HG03280 (cell line): Measurements from ENCODE around the gene ZFAND3.

Source experiments
- ATAC-seq: cut with Tn5 transposase; IDR thresholded peaks from one replicate; pipeline ENCODE4 v1.9.1; 2021; ENCODE audit warnings: mild to moderate bottlenecking, moderate library complexity; ENCODE audit not compliant: unreplicated experiment

The ZFAND3 gene

DNA sequence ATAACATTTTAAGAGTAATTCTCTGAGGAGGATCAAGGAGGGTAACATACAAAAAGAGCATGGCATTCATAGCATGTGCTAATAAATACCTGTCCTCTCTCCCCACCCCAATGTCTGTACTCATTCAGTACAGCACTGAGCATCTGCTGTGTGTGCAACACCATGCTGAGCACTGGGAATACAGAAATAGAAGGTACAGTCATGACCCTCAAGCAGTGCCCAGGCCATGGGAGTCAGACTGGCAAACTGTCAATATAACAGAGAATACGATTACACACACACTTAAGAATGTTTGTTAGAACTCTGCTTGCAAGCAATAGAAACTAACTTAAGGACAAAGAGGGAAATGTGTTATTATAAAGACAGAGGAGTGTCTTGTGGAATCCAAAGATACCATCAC lies 24.7 kb upstream of the ZFAND3 start:
- ATAC-seq: no peak

DNA sequence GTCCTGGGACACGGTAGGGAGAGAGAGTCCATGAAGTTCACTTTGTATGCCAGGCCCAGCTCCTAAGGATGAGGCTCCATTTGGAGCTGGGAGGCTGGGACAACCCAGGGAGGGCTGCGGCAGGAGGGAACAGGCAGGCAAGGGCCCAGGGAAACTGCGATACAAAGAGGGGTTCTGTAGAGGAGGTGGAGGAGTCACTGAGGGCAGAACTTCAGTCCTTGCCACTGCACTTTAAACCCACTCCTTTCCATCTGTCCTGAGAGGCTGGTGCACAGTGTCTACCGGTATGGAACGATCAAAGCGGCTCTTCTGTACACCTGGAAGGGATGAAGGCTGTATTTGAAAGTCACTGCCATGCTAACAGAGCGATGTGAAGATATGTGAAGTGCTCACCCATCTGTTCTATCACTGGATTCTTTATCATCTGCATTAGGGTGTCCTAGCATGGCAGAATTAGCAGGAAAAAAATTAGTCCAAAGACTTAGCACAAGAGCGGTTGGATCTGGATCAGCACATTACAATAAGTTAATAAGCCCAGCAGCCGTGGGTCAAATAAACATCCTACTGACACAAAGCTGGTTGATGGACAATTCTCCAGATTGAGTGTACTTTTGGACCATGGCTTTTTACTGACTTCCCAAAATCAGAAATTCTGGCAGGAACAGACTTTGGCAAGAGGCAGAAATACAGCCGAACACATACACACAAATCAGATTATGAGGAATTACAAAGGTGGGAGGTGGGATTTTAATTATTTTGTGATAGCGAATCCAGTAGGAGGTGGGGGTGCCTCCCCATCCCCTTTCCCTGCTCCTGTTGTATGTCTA lies 20.9 kb upstream of the ZFAND3 start:
- ATAC-seq: no peak

DNA sequence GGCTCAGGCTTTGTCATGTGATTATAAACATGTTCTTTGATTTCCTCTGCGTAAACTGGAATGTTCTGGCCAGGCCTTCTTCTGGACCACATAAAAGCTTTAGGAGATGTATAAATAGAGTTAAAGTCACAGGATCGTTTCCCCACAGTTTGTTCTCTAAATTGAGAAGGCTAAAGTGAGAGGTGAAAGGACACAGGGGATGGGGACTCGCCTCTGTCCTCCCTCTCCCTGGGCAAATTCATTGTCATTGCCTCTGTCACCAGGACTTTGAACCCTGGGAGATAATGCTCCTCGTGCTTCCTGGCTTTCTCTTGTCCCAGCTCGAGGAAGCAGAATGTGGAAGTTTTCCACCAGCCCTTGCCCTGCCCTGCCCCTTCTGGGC lies 20.3 kb upstream of the ZFAND3 start:
- ATAC-seq: no peak

DNA sequence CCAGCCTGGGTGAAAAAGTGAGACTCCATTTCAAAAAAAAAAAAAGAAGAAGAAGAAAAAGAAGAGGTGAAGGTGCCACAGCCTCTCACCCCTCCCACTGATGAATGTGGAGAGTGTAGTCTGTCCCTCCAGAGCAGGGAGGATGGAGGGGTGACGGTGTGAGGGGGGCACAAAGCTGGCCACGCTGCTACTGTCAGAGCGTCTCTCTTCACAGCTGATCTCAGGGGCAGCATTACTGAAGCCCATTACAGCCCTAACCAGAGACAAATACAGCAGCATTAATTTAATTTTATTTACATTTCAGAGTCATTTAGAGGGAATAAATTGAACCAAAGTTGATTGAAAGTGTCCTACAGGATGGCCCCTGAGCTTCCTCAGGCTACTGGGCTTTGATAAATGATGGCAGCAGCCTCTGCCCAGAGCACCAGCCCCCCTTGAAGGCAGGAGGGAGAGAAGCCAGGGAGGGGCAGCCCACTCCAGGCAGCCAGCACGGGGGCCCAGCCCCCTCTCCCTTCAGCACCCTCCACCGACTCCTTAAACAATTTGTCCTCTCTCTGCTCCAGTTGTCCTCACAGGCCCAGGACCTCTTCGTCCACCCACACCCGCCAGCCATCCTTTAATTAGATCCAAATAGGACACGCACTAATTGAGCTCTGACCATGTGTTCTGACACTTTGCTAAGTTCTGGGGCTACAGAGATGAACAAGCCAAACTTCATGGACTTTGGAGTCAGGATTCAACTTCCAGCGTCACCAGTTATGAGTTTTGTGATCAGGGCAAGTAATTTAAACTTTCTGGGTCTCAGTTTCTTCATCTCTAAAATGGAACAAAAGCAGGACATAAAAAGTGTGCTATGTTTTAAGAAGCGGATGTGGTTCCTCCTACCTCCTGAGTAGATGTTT lies 18.6 kb upstream of the ZFAND3 start:
- ATAC-seq: no peak

- ATAC-seq: no peak
Measured at GRCh38 chr6:37801605-37801940, 18.0 kb upstream of the ZFAND3 start.

DNA sequence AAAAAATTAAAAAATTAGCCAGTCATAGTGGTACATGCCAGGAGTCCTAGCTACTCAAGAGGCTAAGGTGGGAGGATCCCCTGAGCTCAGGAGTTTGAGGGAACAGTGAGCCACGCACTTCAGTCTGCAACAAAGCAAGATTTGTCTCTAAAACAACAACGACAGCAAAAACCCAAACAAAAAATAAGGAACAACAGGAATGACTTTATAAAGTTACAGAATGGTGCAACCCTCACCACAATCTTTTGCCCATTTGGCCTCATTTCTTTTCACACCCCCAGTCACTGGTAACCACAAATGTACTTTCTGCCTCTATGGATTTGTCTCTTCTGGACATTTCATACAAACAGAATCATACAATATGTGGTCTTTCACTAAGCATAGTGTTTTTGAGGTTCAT lies 16.7 kb upstream of the ZFAND3 start:
- ATAC-seq: no peak

GRCh38 chr6:37804586-37804985 lies 14.9 kb upstream of the ZFAND3 start:
- ATAC-seq: no peak

DNA sequence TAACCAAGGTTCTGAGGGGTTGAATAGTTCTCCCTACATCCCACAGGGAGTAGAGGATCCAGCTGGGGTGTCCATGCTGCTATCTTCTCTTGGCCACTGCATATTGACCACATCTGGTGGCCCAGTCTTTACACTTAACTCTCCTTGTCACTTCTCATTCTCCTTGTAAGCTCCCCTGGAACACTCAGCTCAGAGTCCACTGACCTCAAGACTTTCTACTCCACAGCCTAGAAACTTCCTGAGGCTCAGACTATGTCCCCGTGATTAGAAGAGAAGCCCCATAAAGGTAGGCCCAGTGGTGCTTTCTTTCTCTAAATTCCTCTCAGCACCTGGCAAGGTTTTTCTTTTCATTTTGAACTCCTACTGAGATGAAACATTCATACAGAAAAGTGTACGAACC lies 13.3 kb upstream of the ZFAND3 start:
- no peak for ATAC-seq

- no peak for ATAC-seq
Measured at GRCh38 chr6:37807656-37808055, 11.9 kb upstream of the ZFAND3 start.

DNA sequence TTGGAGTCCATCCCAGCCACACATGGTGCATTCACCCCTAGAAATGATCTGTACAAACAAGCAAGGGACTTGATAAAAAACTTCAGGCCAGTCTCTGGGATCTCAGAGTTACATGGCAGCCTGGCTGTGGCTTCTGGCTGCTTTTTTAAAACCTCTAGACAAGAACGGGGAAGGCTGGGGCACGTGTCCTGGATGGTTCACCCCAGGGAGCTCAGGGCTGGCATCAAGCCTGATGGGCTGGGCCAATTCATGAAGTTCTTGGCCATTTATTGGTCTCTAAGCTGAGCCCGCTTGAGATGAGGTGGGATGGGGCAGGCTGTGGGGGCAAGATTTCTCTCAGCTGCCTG lies 10.4 kb upstream of the ZFAND3 start:
- no peak for ATAC-seq

DNA sequence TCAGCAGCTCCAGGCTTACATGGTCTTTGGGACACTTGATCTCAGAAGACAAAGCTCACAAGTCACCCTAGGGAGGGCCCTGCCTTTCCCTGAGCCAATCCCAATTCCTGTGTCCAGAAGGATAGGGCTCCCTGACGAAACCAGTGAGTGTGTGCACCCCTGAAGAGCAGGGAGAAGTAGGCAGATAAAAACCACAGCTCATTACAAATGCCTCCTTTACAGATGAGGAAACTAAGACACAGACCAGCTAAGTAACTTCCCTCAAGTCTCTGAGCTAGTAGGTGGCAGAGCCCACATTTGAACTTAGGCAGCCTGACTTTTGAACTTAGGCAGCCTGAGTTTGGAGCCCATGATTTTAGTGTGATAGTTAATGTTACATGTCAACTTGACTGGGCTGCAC lies 6.7 kb upstream of the ZFAND3 start:
- no peak for ATAC-seq

DNA sequence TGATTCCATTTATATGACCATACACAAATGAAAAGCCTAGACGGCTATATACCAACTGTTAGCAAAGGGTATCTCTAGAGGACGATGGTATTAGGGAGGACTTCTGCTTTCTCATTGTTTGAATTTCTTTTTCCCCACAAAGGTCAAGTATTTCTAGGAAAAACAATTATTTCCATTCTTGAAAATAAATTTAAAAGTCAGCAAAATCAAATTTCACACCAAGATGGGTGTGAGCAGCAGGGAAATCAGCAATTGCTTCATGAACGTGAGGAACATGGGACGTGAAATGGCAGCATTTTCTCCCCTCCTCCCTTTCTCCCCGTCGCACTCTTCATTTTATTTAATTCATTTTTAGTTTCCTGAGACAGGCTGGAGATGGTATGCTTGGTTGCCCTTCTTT lies 5.2 kb upstream of the ZFAND3 start:
- ATAC-seq: no peak

- ATAC-seq: no peak
Measured at GRCh38 chr6:37816599-37817375, 2.7 kb upstream of the ZFAND3 start.

GRCh38 chr6:37818536-37819176 lies 871 bp upstream of the ZFAND3 start:
- peak; percentile 76 for ATAC-seq

- no peak for ATAC-seq
Measured at GRCh38 chr6:37819802-37820717, 533 bp downstream of the ZFAND3 start.

- ATAC-seq: no peak
Measured at GRCh38 chr6:37820718-37821079, 1.2 kb downstream of the ZFAND3 start.

GRCh38 chr6:37821446-37821845 lies 1.9 kb downstream of the ZFAND3 start:
- no peak for ATAC-seq

GRCh38 chr6:37822851-37823682 lies 3.5 kb downstream of the ZFAND3 start:
- no peak for ATAC-seq

GRCh38 chr6:37824170-37824569 lies 4.6 kb downstream of the ZFAND3 start:
- ATAC-seq: no peak
